Thoracic aorta (tissue), 2 donors: ENCODE results near the gene ZNF736. TPM values are rescaled to one million over a fixed set of nuclear protein-coding genes. Genes with fewer than 3 reads are reported as not detected.

Experiments
- ATAC-seq: fragments of 150-250 bp; one replicate; pipeline ENCODE4 v1.8.0; 2017; ENCODE audit warnings: low read depth; ENCODE audit not compliant: insufficient number of reproducible peaks, low FRiP score
- DNase-seq: peaks from one replicate; pipeline ENCODE4 v3.0.0-alpha.2; 2020; ENCODE audit warnings: low spot score
- H3K27ac ChIP-seq, 2 donors: fragments of 200-600 bp; sonication (generic); 1 replicate in 1 of 2; 2 replicates in 1 of 2; pipeline ENCODE4 v1.5.1; 2016; ENCODE audit warnings: mild to moderate bottlenecking in 2 of 2, moderate library complexity in 2 of 2
- H3K27me3 ChIP-seq: fragments of 200-600 bp; sonication (generic); replicated peaks from 2 replicates; pipeline ENCODE4 v1.6.0; 2016; ENCODE audit warnings: mild to moderate bottlenecking; ENCODE audit not compliant: insufficient read depth
- H3K36me3 ChIP-seq: fragments of 200-600 bp; sonication (generic); one replicate; pipeline ENCODE4 v1.5.1; 2016
- H3K4me1 ChIP-seq, 2 donors: fragments of 200-600 bp; sonication (generic); 1 replicate in 1 of 2; 2 replicates in 1 of 2; pipeline versions ENCODE4 v1.5.1 to v1.6.0; 2016; ENCODE audit warnings: low read depth in 2 of 2, mild to moderate bottlenecking in 1 of 2; ENCODE audit not compliant: control insufficient read depth in 1 of 2
- H3K4me3 ChIP-seq: fragments of 200-600 bp; sonication (generic); 2 replicates; pipeline ENCODE4 v1.5.1; 2016; ENCODE audit warnings: mild to moderate bottlenecking
- H3K9me3 ChIP-seq: fragments of 200-600 bp; sonication (generic); 2 replicates; pipeline ENCODE4 v1.5.1; 2016
- CTCF ChIP-seq: fragments of 200-600 bp; sonication (generic); IDR thresholded peaks from one replicate; pipeline ENCODE4 v1.5.1; 2019; ENCODE audit warnings: antibody characterized with exemption
- total RNA-seq, 2 donors: library from RNA; depleted of rRNA; stranded (reverse); fragments of >200 nt; gene quantifications; one replicate each; pipeline versions ENCODE4 v1.1.0 to v1.2.3, GENCODE V29; 2016

ZNF736 gene
- total RNA-seq, 2 donors from 2014 or later = 14.2 to 17.1 TPM

DNA sequence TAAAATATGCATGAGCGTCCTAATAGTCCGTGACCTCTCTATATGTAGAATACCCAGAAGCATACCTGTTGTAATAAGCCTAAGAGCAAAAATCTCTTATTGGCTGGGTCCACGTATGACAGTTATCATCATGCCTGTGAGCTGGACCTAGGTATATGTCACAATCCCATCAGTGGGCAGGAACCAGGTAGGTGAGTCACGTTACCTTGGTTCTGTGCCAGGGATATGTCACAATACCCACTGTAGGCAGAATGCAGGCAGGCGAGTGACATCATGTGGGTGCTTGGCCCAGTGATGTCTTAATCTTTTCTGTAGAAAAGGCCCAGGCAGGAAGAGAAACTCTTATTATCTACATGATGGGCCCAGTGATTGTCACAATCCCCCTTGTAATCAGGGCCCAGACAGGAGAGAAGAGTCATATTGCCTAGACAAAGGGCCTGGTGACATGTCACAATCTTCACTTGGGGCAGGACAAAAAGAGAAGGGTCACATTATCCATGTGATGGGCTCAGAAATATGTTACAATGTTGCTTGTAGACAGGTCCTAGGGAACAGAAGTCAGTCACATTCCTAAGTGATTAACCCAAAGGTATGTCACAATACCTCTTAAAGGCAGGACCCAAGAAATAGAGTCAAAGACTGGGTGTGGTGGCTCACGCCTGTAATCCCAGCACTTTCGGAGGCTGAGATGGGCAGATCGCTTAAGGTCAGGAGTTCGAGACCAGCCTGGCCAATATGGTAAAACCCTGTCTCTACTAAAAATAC lies 12.9 kb upstream of the ZNF736 start:
- no peak for TF ChIP-seq CTCF
- Histone ChIP-seq H3K4me1 (no peaks in the 10 kb centered on the region), H3K36me3 (no peaks in the 10 kb centered on the region), H3K27me3 (no peaks in the 10 kb centered on the region), H3K27ac (no peak overlapping the region), H3K9me3 (no peaks in the 10 kb centered on the region), H3K4me3 (no peak overlapping the region)
- DNase-seq = no peak
- peak; percentile 35 for ATAC-seq

DNA sequence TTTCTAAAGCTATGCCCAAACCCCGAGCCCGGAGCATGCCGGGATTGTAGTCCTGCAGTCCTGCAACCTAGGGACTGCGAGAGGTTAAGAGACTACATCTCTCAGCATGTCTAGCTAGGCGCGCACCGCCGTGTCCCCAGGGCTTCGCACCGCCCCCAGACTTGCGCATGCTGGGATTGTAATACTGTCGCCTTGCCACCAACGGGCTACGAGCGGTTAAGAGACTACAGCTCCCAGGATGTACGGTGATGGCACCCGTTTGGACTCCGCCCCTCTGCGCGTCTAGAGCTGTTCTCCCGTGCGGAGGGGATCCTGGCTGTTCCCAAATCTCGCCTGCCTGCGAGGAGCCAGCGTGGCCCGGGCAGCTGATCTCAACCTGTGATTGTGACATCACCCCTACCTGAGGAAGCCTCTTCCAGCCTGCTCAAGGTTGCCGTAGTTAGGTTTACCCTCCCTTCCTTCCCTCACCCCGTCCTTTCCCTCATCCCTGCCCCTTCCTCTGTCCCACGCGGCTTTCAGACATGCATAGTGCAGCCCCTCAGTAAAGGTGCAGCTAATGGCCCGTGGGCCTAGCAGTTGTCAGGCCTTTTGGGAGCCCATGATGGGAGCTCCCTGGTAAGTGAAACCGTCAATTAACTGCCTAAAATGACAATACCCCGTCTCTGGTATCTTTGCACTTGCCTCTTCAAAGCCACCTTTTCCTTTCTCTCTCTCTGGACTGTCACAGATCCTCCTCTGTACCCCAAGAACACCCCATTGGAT lies 6.3 kb upstream of the ZNF736 start:
- no peaks in the 10 kb centered on the region for H3K27me3 ChIP-seq
- H3K36me3 ChIP-seq = no peaks in the 10 kb centered on the region
- TF ChIP-seq CTCF = peak; percentile 31
- peak overlapping the region; percentile 79 to 90 for H3K27ac ChIP-seq
- H3K4me3 ChIP-seq = peak overlapping the region; percentile 76
- H3K9me3 ChIP-seq = no peaks in the 10 kb centered on the region
- ATAC-seq (peak; percentile 93), DNase-seq (peak; percentile 83)
- peaks cover 0 to 6% of the 10 kb centered on the region in 2 donors for H3K4me1 ChIP-seq

DNA sequence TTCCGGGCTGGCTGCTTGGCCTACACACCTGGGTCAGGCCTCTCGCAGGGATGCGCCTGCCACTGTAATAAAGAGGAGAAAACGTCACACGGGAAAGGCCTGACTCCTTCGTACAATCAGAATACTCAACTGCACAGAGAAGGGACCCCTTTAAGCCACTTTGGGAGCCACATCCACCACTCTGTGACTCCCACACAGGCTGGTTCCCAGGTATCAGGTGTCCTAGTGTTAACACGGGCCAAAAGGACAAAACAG lies 5.8 kb upstream of the ZNF736 start:
- DNase-seq (no peak), ATAC-seq (no peak)
- H3K4me3 ChIP-seq = peak overlapping the region; percentile 76
- TF ChIP-seq CTCF = no peak
- H3K27ac ChIP-seq = peak overlapping the region; percentile 79 to 90
- no peaks in the 10 kb centered on the region for H3K9me3 ChIP-seq
- H3K4me1 ChIP-seq = peaks cover 0 to 6% of the 10 kb centered on the region in 2 donors
- H3K36me3 ChIP-seq = no peaks in the 10 kb centered on the region
- H3K27me3 ChIP-seq = no peaks in the 10 kb centered on the region

- ATAC-seq (no peak), DNase-seq (no peak)
- no peaks in the 10 kb centered on the region for H3K27me3 ChIP-seq
- peaks cover 8 to 24% of the 10 kb centered on the region in 2 donors for H3K4me1 ChIP-seq
- no peaks in the 10 kb centered on the region for H3K36me3 ChIP-seq
- no peaks in the 10 kb centered on the region for H3K9me3 ChIP-seq
- H3K27ac ChIP-seq = no peak overlapping the region
- TF ChIP-seq CTCF = no peak
- H3K4me3 ChIP-seq = no peak overlapping the region
These were observed 3.3 kb upstream of the ZNF736 start for GRCh38 chr7:64310426-64310825.

GRCh38 chr7:64312826-64313225 lies 935 bp upstream of the ZNF736 start:
- TF ChIP-seq CTCF = no peak
- H3K36me3 ChIP-seq = no peaks in the 10 kb centered on the region
- ATAC-seq (no peak), DNase-seq (no peak)
- H3K4me3 ChIP-seq = no peak overlapping the region
- H3K9me3 ChIP-seq = no peaks in the 10 kb centered on the region
- H3K27me3 ChIP-seq = no peaks in the 10 kb centered on the region
- peaks cover 8 to 18% of the 10 kb centered on the region in 2 donors for H3K4me1 ChIP-seq
- H3K27ac ChIP-seq = no peak overlapping the region
